Measurements from ENCODE around the gene MAML2.

The MAML2 gene

DNA sequence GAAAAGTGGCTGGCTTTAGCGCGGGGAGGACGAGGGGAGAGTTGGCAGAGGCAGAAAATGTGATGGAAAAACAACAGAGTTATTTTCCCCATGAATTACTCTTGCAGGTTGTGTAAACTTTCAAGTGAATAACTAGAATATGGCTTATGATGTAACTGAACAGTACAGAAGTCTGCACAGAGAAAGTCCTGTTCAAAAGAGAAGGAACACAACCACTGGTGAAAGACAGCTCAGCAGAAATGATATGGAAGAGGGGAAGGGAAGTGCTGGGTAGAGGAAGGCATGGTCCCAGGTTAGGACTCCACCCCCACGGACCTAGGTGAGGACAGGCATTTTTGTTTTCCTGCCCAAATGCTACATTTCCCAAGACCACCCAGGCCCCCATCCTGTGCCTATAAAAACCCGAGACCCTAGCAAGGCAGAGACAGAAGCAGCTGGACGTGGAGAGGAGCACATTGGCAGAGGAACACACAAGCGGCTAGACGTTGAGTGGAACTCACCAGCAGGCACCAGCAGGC is 77.7 kb downstream of the MAML2 start:
- no peak for DNase-seq

DNA sequence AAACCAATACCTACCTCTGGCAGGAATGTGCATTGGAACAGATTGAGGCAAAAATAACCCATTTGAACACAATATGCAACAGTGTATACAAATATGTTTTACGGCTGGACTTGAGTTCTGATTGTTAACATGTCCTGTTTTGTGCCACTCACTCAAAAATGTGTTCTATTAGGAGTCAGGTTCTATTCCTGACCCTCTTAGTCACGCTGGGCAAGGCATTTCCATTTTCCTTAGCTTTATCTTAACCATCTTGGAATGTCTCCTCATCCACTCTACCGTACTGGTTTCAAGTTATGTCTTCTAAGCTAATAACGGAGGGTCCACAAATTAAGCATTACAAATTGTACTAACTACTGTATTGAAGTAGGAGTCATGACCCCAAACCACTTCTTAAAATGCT is 78.6 kb downstream of the MAML2 start:
- DNase-seq: no peak

DNA sequence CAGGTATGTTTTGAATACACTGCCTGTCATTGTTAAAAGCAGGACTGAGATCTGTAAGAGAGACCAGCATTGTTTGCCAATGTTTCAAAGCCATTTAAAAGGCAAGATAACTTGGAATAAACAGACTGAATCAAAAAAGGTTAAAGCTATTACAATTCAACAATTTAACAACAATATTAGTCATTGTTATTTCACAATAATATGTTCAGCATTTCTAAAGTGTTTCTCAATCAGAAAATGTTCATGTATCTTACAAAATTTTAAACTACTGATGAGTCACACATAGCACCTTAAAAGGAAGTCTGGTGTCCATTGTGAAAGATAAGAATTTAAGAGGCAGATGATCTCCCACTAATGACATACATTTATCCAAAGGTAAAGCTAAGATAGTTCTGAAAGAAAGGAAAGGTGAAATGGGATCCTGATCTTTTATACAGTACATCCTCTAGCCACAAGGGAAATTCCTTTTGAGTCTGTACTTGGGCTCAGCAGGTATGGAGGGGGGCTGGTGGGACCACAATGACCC is 79.7 kb downstream of the MAML2 start:
- DNase-seq: no peak

DNA sequence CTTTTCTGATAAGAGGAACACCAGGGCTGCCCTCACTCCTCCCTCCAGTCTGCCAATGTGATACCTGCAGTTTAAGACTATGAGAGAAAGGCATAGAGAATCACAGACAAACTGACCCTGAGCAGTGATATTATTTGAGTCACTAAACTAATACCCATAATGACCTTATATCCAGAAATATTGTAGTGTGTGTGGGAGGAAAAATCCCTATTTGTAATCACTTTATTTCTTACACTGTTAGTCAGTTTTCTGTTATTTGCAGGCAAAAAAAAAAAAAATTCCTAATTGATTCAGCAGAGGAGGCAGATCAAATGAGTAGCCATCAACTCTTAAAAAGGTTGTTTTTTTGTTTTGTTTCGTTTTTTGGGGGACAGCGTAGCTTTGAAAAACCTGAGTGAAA is 82.5 kb downstream of the MAML2 start:
- no peak for DNase-seq

DNA sequence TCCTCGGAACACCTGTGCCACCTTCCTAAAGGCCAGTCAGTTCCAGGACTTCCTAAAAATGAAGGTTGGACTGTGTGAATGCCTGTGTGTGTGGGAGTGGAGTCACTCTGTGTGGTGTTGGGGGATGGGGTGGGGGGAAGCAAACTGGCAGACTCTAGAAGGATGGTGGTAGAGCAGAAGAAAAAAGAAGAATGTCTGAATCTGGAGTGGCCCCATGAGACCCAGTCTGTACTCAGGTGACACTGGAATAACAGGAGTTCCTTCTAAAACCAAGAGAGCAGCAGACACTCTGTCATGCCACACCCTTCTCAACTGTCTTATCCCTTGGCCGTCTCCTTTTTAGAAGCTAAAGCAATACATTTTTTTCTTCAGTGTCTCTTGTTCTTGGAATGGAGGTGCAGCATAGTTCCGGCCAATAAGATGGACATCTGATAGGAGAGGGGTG is 82.9 kb downstream of the MAML2 start:
- DNase-seq: no peak

DNA sequence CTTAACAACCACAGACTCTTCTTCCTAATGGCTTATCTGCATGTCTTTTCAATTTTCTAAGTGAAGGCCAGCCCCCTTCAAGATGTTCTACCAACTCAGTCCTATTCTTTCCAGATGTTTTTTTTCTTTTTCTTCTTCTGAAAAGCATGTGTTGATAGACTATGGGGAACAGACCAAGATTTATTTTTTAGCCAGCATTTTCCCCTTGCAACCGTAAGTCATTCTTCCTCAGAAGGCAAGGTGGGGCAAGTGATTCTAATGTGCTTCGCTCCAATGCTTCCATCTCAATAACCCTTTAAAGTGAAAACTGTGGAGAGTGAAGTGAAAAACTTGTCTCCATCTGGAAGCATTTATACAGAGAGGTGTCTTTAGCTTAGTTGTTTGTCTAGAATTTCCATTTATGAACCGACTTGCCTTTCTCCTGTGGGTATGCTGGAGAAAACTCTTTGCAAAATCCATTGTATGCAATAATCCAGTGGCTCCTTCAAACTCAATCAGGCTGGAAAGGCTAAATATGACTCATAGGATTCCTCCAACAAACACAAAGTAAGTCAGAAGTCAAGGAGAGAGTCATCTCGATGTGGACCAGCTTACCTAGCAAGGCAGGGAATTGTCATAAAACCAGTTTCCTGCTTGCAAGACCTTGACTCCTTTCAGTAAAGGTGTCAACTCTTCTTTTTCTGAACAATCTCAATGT is 83.7 kb downstream of the MAML2 start:
- DNase-seq: no peak

DNA sequence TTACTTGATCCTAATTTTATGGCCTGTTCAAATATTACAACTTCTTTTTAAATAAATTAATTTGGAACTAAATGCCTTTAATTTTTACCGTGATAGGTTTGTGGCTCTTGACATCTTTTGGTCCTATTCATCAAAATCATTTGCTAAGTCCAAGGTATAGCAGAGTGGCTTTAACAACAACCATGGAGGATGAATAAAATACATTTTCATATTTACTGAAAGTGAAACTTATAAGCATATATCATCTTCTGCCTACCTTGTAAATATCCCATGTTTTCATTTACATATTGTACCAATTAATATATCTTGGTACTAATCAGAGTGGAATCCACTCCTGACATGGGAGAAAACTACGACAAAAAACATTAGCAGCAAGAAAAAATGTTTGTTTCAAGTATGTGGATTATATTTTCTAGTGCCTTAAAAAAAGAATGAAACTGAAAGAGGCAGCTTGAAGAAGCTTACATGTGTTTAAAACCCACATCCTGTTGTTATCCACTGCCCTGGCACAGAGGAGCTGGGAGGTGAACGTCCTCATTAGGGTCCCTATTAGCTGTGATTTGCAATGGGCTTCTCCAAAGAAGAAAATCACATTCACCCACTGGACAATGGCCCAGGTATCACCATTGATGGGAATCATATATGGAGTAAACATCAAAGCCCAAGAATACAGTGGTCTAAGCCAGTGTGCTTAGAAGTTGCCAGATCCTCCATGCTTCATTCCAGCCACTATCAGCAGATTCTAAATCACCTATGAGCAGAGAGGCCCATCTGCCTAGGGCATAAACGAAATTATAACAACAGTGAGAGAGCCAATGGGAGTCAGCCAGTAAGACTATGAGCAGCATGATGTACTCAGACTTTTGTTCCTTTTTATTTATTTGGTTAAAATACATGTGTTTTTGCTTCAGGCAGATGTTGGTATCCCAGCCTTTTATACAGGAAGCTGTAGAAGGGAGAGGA is 84.7 kb downstream of the MAML2 start:
- no peak for DNase-seq

DNA sequence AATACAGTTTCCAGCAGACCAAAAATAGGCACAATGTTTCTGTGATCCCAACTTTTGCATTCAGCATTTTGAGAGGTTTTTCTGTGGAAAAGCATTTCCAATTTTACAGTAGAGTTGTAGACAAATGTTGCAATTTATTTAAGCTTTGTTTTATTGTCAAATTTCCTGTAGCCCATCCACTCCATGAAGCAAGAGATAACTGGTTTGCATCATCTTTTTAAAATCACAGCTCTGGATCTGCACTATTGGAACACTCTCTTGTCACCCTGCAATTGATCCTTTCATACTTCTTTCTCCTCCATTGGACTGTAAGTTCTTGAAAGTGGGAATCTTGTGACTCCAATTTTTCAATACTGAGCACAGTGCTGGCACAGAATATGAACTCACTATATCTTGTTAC is 86.0 kb downstream of the MAML2 start:
- no peak for DNase-seq

DNA sequence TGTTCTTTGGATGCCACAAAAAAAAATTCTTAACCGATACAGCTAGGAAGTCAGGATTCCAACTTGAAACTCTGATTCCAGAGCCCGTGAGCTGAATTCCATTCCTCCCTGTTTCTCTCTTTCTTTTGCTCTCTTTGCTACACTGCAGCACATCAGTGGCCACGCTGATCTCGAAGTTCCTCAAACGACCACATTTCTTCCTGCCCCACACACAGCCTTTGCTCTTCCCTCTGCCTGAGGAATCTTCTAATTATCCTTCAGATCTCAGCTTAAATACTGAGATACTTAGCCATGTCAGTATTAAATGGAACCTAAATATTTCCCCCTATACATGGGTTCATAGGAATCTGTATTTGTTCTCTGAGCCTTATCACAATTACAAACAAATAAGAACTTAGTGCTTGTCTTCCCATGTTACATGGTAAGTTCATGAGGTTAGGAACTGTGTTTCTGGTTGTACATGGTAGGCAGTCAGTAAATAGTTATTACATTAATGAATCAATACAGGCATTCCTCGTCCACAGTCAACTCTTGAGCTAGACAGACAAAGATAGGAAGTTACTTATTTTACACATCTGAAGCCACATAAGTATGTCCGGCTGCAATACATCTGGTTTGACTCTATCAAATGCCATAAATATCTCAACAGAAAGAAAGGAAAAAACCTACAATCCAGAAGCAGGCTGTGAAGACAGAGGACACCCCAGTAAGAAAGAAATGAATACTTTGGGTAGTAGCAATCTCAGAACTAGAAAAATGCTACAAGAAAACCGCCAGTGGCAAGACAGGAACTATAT is 86.6 kb downstream of the MAML2 start:
- no peak for DNase-seq

DNA sequence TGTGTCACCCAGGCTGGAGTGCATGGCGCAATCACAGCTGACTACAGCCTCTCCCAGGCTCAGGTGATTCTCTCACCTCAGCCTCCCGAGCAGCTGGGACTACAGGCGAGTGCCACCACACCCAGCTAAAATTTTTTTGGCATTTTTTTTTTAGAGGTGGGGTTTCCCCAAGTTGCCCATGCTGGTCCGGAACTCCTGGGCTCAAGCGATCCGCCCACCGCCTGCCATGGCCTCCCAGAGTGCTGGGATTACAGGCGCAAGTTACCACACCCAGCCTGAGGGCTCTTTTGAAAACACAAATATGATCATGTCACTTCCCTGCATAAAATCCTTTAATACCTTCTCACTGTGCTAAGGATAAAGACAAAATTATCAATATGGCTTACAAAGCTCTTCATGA is 88.1 kb downstream of the MAML2 start:
- no peak for DNase-seq

DNA sequence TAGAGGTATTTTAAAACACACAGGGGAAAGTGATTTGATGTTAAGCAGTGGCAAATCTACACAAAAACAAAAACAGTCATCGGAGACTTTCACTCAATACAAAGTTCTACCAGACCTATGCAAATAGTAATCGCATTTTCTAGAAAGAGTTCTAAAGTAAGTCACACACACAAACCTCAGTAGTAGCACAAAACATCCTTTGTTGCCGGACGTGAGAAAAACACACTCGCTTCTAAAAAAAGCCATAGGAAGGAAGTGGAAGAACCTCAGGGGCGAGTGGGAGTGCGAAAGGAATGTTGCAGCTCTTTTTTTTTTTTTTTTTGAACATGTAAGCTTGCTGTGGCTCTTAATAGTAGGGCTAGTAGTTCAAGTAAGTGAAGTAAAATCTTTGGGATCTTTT is 88.9 kb downstream of the MAML2 start:
- DNase-seq: no peak

DNA sequence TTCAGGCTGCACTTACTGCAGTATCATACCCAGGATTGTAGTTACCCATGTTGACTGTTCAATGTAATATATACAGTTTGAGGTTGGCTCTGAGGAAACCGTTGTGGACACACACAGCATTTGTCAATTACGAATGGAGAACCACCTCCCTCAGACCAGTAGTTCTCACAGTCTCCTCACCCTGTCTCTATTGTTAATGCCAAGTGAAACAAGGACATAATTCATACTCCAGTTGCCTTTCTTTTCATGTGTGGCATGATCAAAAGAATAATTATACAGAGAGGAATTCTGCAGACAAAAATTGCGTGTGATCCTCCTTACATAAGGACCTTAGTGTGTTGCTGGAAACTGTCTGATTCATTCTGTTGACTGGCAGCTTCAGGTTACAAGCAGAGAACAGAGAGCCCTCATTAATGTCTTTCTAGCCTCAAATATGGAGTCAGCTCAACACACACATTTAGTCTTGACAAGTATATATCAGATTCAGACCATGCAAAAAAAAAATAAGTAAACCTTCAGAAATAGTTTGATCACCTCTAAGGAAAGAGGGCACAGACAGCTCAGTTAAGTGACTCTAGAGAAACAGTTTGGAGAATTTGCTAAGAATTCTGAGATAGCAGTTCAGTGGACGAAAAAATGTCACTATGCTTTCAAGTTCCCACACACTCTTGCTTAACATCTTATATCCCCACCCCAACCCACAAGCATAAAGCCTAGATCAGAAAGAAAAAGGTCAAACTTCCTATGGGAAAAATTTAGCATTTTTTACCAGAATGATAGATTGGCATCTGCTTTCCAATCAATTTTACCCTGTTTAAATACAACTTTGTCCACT is 96.1 kb downstream of the MAML2 start:
- DNase-seq: no peak

DNA sequence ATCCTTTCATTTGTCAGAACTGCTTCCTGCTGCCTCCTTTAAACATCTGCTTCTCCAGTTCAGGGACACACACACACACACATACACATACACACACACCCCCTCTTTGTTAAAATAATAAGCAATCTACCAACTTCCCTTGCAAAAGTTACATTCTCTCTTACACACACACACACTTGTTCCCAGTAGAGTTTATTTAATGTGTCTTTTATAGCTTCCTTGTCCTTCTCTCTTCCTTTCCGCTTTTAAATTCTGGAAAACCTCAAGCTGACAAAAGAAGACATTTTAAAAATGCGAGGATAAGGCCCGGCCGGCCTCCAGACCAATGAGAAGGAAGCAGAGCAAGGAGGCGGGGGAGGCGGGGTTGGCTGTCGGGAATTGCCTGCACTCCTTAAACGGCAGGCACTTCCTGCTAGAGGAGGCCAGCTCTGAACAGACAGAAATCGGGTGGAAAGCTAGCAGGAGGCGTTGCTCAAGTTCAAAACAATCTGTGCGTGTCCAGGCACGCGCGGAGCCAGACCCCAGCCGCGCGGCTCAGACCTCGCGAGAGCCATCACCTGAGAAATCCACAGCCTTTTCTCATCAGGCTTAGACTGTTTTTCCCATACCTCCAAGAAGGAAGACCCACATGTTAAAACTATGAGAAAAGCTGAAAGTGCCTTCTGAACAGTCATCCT is 99.9 kb downstream of the MAML2 start:
- peak; percentile 66 for DNase-seq

DNA sequence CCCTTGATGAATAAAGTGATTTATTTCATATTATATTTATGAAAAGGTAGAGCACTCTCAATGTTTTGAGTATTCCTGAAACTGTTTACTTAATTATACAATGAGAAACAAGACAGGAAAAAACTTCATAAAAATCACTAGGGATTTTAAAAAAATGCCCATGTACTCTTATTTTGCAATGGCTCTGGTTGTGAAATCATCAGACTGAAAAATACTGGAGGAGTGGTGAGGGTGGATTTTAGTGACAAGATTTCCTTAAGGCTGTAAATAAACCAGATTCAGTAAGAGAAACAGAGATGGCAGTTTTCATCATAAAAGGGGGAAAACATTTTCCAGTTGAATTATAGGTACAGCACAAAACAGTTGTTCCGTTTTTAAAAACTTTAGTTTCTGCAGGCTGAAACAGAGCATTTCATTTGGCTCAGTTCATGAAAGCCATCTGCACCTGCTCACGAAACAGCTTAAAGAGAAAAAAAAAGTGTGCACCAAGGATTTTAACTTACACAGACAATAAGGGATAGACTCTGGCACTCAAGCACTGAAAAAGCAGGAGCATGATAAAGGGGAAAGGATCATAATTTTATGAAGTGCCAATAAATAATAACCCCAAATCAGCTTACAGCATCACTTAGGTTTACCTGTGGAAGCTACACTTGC is 100.7 kb downstream of the MAML2 start:
- no peak for DNase-seq

DNA sequence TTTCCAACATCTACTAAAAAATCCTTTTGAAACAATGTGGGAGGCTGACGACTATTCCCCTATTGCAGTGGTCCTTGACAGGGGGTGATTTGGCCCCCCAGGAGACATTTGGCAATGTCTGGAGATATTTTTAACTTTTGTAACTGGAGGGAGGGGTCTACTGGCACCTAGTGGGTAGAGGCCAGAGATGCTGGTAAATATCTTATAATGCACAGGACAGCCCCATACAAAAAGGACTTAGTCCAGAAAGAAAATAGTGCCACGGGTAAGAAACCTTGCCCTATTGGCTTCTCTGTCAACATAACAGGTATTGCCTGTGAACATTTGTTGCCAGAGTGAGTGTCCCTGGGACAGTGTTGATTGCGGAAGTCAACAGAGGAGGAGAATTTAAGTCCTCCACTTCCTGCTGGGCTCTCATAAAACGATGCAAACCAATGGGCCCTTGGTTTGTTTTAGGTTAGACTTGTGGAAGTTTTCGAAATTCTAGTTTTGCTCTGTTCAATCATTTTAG is 101.6 kb downstream of the MAML2 start:
- DNase-seq: no peak

DNA sequence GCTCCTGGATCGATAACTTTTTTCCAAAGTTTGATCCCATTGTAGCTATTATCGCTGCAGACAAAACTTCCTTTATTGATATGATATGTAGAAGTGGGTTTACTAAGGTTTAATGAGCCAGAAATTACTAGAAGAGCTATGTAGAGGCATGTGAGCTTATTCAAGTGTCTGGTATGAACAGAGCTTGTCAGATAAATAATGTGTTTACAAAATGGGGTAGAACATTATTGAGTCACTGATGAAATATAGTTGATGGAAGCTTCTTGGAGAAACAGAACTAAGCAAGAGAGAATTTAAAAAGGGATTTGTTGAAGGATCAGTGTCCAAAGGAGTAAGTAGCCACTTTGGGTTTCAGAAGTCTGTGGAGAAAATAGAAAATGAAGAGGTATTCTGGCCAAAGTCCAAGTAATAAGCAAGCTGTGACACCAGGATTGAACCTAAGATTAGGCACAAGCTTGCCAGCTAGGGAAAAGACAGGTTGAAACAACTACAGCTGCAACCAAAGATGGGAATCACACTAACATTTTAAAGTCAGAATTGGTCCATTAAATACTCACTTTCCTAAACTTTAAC is 104.3 kb downstream of the MAML2 start:
- DNase-seq: no peak

DNA sequence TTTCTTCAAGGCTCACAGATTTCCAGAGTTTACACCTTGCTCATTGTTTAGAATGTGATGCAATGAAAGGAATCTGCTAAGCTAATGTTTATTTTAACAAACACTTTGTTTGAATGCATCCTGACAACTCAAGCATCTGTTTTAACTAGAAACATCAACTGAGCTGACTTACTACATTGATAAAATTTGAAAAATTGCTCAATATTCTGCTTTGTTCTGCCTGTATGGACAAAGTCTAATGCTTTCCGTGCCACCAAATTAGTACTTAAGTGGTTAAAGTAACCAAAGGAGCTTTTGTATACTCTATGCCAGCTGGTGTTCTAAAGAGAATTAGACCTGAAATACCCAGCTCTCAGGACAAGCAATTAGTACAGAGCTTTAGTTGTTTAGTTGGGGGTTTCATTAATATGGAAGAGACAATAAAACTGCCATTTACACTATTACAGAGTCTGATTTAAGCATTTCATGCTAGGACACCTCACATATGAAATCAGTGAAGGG is 105.2 kb downstream of the MAML2 start:
- DNase-seq: no peak

DNA sequence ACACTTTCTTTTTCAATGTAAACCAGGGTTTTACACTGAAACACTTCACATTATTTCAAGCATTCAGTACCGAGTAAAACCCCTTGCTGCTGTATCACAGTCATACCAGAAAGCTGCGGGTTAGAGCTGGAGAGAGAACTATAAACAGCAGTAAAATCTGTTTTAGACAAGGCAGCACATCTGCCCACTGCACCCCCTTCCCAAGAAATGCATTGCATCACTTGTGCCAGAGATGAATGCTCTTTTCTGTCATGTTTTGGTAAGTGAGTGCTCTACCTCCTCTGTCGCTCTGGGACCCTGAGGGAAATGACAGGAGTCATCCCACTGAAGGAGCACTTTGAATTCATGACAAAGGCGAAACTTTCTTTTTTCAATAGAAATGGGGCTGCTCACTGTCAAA is 107.2 kb downstream of the MAML2 start:
- no peak for DNase-seq

DNA sequence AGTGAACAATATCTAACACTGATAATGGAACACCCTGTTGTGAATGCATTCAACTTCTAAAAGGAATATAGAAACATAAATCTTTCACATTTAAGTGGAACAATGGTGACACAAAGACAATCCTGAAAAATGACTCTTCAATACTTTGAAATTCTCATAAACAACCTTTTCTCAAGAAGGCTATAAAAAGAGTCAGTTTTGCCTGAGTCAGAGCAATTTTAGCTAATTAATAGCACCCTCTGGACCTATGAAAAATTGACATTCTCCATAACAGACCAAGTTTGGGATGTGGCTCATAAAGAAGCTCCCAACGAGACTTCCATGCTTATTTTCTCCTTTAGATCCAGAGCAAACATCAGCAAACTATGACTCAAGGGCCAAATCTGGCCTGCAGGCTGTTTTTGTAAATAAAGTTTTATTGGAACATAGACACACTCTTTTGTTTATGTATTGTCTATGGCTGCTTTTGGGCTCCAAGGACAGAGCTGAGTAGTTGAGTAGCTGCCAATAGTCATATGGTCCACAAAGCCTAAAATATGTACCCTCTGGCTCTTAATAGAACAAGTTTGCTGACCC is 108.0 kb downstream of the MAML2 start:
- no peak for DNase-seq
